GM12891 (cell line): Measurements from ENCODE around the gene ANO10.

Experiments used
- PAX5 ChIP-seq: IDR thresholded peaks from 2 replicates; pipeline ENCODE4 v1.6.1; 2011; ENCODE audit warnings: low read length, moderate library complexity, mild to moderate bottlenecking; ENCODE audit not compliant: insufficient read depth, severe bottlenecking
- POLR2A ChIP-seq: IDR thresholded peaks from 2 replicates; pipeline ENCODE4 v1.6.1; 2011; ENCODE audit warnings: low read depth, low read length, control low read depth
- POLR2AphosphoS5 ChIP-seq: IDR thresholded peaks from 2 replicates; pipeline ENCODE4 v1.6.1; 2011; ENCODE audit warnings: low read depth, low read length, control low read depth
- POU2F2 ChIP-seq: IDR thresholded peaks from 2 replicates; pipeline ENCODE4 v1.6.1; 2011; ENCODE audit warnings: low read depth, mild to moderate bottlenecking, control low read depth, low read length, moderate library complexity
- SPI1 ChIP-seq: IDR thresholded peaks from 2 replicates; pipeline ENCODE4 v1.6.1; 2011; ENCODE audit warnings: low read depth, low read length, control low read depth
- TAF1 ChIP-seq: IDR thresholded peaks from 2 replicates; pipeline ENCODE4 v1.6.1; 2011; ENCODE audit warnings: low read depth, low read length, control low read depth

- no peak for TF ChIP-seq SPI1
- TF ChIP-seq POLR2A, result no peak
- TF ChIP-seq POLR2AphosphoS5, result no peak
- TF ChIP-seq PAX5, result no peak
- no peak for TF ChIP-seq TAF1
- TF ChIP-seq POU2F2, result no peak
Measured at GRCh38 chr3:43455233-43455632, 166.6 kb downstream of the ANO10 start.
